AG04450 (cell line): ENCODE measurements around the gene PRUNE2. TPM values are rescaled to one million over a fixed set of nuclear protein-coding genes. Genes with fewer than 3 reads are reported as not detected.
A peak's percentile ranks its signal among the peaks of the same experiment; 100 is the strongest.
"Not testable (repeated sequence)": the region's sequence is repeated elsewhere in the genome, so short reads cannot be mapped to it uniquely, and the experiment has no call there.

Experiments
- CTCF ChIA-PET: fragments of 300-600, 350-600 bp; formaldehyde crosslinking; extraction: SDS; loops from one replicate; lab custom pipeline; 2022; ENCODE audit warnings: antibody characterized with exemption, inconsistent platforms; lab: Charles Lee
- POLR2A ChIA-PET: fragments of 350-600 bp; formaldehyde crosslinking; extraction: SDS; loops from one replicate; lab custom pipeline; 2021; ENCODE audit warnings: antibody characterized with exemption, inconsistent platforms; lab: Yijun Ruan, JAX
- DNase-seq: peaks from one replicate; pipeline ENCODE4 v3.0.0-alpha.2; 2011; ENCODE audit warnings: low read depth, low spot score
- H3K27ac ChIP-seq: one replicate; pipeline ENCODE4 v1.5.1; 2012; ENCODE audit warnings: low read depth, low read length, control low read depth
- H3K27me3 ChIP-seq: one replicate; pipeline ENCODE4 v1.6.0; 2012; ENCODE audit warnings: low read length; ENCODE audit not compliant: control insufficient read depth, insufficient read depth
- H3K4me3 ChIP-seq: 2 replicates; pipeline ENCODE4 v1.5.1; 2011; ENCODE audit warnings: mild to moderate bottlenecking, low read depth, low read length, control low read depth
- H3K9me3 ChIP-seq: 2 replicates; pipeline ENCODE4 v1.5.1; 2012; ENCODE audit warnings: low read length; ENCODE audit not compliant: control insufficient read depth, insufficient read depth
- CTCF ChIP-seq: IDR thresholded peaks from 2 replicates; pipeline ENCODE4 v1.5.1; 2011; ENCODE audit warnings: low read depth, low read length, control low read depth, inconsistent platforms
- polyA plus RNA-seq: library from polyadenylated mRNA; depleted of rRNA; stranded (reverse); fragments of >200 nt; gene quantifications from 2 replicates; pipeline ENCODE4 v1.2.3, GENCODE V29; 2011

Gene PRUNE2
- polyA plus RNA-seq, 1 experiment = 1.1 TPM

- Histone ChIP-seq H3K4me3 (no peak overlapping the region), H3K27me3 (no peaks in the 10 kb centered on the region), H3K27ac (peak overlapping the region; percentile 63), H3K9me3 (no peaks in the 10 kb centered on the region)
- TF ChIP-seq CTCF = no peak
- DNase-seq = peak; percentile 85
- POLR2A ChIA-PET = no interaction called here
- CTCF ChIA-PET = no interaction called here
These were observed 39.2 kb downstream of the PRUNE2 start for GRCh38 chr9:76866689-76867088.

- ChIA-PET CTCF (no interaction called here), POLR2A (no interaction called here)
- Histone ChIP-seq H3K9me3 (no peaks in the 10 kb centered on the region), H3K27ac (no peak overlapping the region), H3K27me3 (no peaks in the 10 kb centered on the region), H3K4me3 (no peak overlapping the region)
- TF ChIP-seq CTCF = no peak
- no peak for DNase-seq
These were observed 42.1 kb downstream of the PRUNE2 start for GRCh38 chr9:76863832-76864231.

- no peaks in the 10 kb centered on the region for H3K9me3 ChIP-seq
- no peak for DNase-seq
- ChIA-PET CTCF (no interaction called here), POLR2A (no interaction called here)
- H3K4me3 ChIP-seq = no peak overlapping the region
- H3K27me3 ChIP-seq = no peaks in the 10 kb centered on the region
- no peak overlapping the region for H3K27ac ChIP-seq
- no peak for TF ChIP-seq CTCF
These were observed 46.1 kb downstream of the PRUNE2 start for GRCh38 chr9:76859860-76860259.

GRCh38 chr9:76858248-76858647 lies 47.7 kb downstream of the PRUNE2 start:
- H3K4me3 ChIP-seq, H3K27ac ChIP-seq, DNase-seq, H3K9me3 ChIP-seq, POLR2A ChIA-PET, CTCF ChIA-PET, H3K27me3 ChIP-seq: not testable (repeated sequence)

- ChIA-PET CTCF (no interaction called here), POLR2A (no interaction called here)
- DNase-seq = no peak
- H3K9me3 ChIP-seq = no peaks in the 10 kb centered on the region
- no peak for TF ChIP-seq CTCF
- H3K27me3 ChIP-seq = no peaks in the 10 kb centered on the region
- H3K4me3 ChIP-seq = no peak overlapping the region
- no peak overlapping the region for H3K27ac ChIP-seq
These were observed 49.9 kb downstream of the PRUNE2 start for GRCh38 chr9:76856016-76856415.

GRCh38 chr9:76855015-76855414 lies 50.9 kb downstream of the PRUNE2 start:
- ChIA-PET CTCF (no interaction called here), POLR2A (no interaction called here)
- H3K4me3 ChIP-seq = no peak overlapping the region
- no peaks in the 10 kb centered on the region for H3K27me3 ChIP-seq
- no peak for TF ChIP-seq CTCF
- H3K27ac ChIP-seq = no peak overlapping the region
- no peaks in the 10 kb centered on the region for H3K9me3 ChIP-seq
- no peak for DNase-seq
